Measurements from ENCODE around the gene PPARD. TPM values are rescaled to one million over a fixed set of nuclear protein-coding genes. Genes with fewer than 3 reads are reported as not detected.

The PPARD gene
- total RNA-seq, 1 experiment from 2014 or later: 2.5 TPM

GRCh38 chr6:35406711-35407485 lies 64.5 kb downstream of the PPARD start:
- H2AFZ ChIP-seq (ENCODE audit: low read length): no peak overlapping the region
- H3K4me2 ChIP-seq (ENCODE audit: low read depth, low read length, poor library complexity, severe bottlenecking): no peak overlapping the region
- H3K27ac ChIP-seq (ENCODE audit: low read length): no peak overlapping the region
- no peaks in the 10 kb centered on the region for H3K36me3 ChIP-seq (ENCODE audit: insufficient read depth, low read length)
- H4K20me1 ChIP-seq (ENCODE audit: insufficient read depth, low read depth, low read length): no peaks in the 10 kb centered on the region
- H3K4me3 ChIP-seq (ENCODE audit: low read length): no peak overlapping the region
- no peaks in the 10 kb centered on the region for H3K9me3 ChIP-seq (ENCODE audit: low read length)
- no peaks in the 10 kb centered on the region for H3K9me2 ChIP-seq (replicated peaks; ENCODE audit: insufficient read depth, low read length)
- no peak for DNase-seq
- H3K9ac ChIP-seq (ENCODE audit: low read length): no peak overlapping the region
- H3K27me3 ChIP-seq (ENCODE audit: low read length): no peaks in the 10 kb centered on the region
- peaks cover 5% of the 10 kb centered on the region; the same call in 1 of the 2 replicates for H3K4me1 ChIP-seq (ENCODE audit: low read length)
- H3K79me2 ChIP-seq (ENCODE audit: low read length): no peaks in the 10 kb centered on the region

GRCh38 chr6:35409245-35409644 lies 66.9 kb downstream of the PPARD start:
- Histone ChIP-seq H3K36me3 (ENCODE audit: insufficient read depth, low read length) (no peaks in the 10 kb centered on the region), H3K9ac (ENCODE audit: low read length) (no peak overlapping the region), H3K27ac (ENCODE audit: low read length) (no peak overlapping the region), H2AFZ (ENCODE audit: low read length) (no peak overlapping the region), H3K9me3 (ENCODE audit: low read length) (no peaks in the 10 kb centered on the region), H3K27me3 (ENCODE audit: low read length) (no peaks in the 10 kb centered on the region), H3K4me3 (ENCODE audit: low read length) (no peak overlapping the region), H3K4me2 (ENCODE audit: low read depth, low read length, poor library complexity, severe bottlenecking) (no peak overlapping the region), H3K4me1 (ENCODE audit: low read length) (peaks cover 5% of the 10 kb centered on the region; the same call in 1 of the 2 replicates), H3K79me2 (ENCODE audit: low read length) (no peaks in the 10 kb centered on the region), H3K9me2 (replicated peaks; ENCODE audit: insufficient read depth, low read length) (no peaks in the 10 kb centered on the region), H4K20me1 (ENCODE audit: insufficient read depth, low read depth, low read length) (no peaks in the 10 kb centered on the region)
- DNase-seq: no peak

GRCh38 chr6:35410131-35410530 lies 67.8 kb downstream of the PPARD start:
- Histone ChIP-seq H3K9me2 (replicated peaks; ENCODE audit: insufficient read depth, low read length) (no peaks in the 10 kb centered on the region), H2AFZ (ENCODE audit: low read length) (no peak overlapping the region), H3K27ac (ENCODE audit: low read length) (no peak overlapping the region), H3K4me2 (ENCODE audit: low read depth, low read length, poor library complexity, severe bottlenecking) (no peak overlapping the region), H3K9ac (ENCODE audit: low read length) (no peak overlapping the region), H3K4me1 (ENCODE audit: low read length) (peaks cover 7% of the 10 kb centered on the region), H3K36me3 (ENCODE audit: insufficient read depth, low read length) (no peaks in the 10 kb centered on the region), H4K20me1 (ENCODE audit: insufficient read depth, low read depth, low read length) (no peaks in the 10 kb centered on the region), H3K27me3 (ENCODE audit: low read length) (no peaks in the 10 kb centered on the region), H3K79me2 (ENCODE audit: low read length) (no peaks in the 10 kb centered on the region), H3K4me3 (ENCODE audit: low read length) (no peak overlapping the region), H3K9me3 (ENCODE audit: low read length) (no peaks in the 10 kb centered on the region)
- no peak for DNase-seq

GRCh38 chr6:35411066-35411465 lies 68.7 kb downstream of the PPARD start:
- no peak overlapping the region for H3K4me2 ChIP-seq (ENCODE audit: low read depth, low read length, poor library complexity, severe bottlenecking)
- H3K4me3 ChIP-seq (ENCODE audit: low read length): no peak overlapping the region
- no peak overlapping the region for H3K9ac ChIP-seq (ENCODE audit: low read length)
- H3K9me2 ChIP-seq (replicated peaks; ENCODE audit: insufficient read depth, low read length): no peaks in the 10 kb centered on the region
- no peak for DNase-seq
- no peak overlapping the region for H2AFZ ChIP-seq (ENCODE audit: low read length)
- no peaks in the 10 kb centered on the region for H3K27me3 ChIP-seq (ENCODE audit: low read length)
- H3K27ac ChIP-seq (ENCODE audit: low read length): no peak overlapping the region
- H3K36me3 ChIP-seq (ENCODE audit: insufficient read depth, low read length): no peaks in the 10 kb centered on the region
- H4K20me1 ChIP-seq (ENCODE audit: insufficient read depth, low read depth, low read length): no peaks in the 10 kb centered on the region
- H3K9me3 ChIP-seq (ENCODE audit: low read length): no peaks in the 10 kb centered on the region
- H3K79me2 ChIP-seq (ENCODE audit: low read length): no peaks in the 10 kb centered on the region
- H3K4me1 ChIP-seq (ENCODE audit: low read length): peaks cover 7% of the 10 kb centered on the region

- DNase-seq: no peak
- Histone ChIP-seq H2AFZ (ENCODE audit: low read length) (no peak overlapping the region), H3K4me1 (ENCODE audit: low read length) (peaks cover 7% of the 10 kb centered on the region), H3K9ac (ENCODE audit: low read length) (no peak overlapping the region), H3K27me3 (ENCODE audit: low read length) (no peaks in the 10 kb centered on the region), H3K9me3 (ENCODE audit: low read length) (no peaks in the 10 kb centered on the region), H4K20me1 (ENCODE audit: insufficient read depth, low read depth, low read length) (no peaks in the 10 kb centered on the region), H3K9me2 (replicated peaks; ENCODE audit: insufficient read depth, low read length) (no peaks in the 10 kb centered on the region), H3K36me3 (ENCODE audit: insufficient read depth, low read length) (no peaks in the 10 kb centered on the region), H3K4me2 (ENCODE audit: low read depth, low read length, poor library complexity, severe bottlenecking) (no peak overlapping the region), H3K4me3 (ENCODE audit: low read length) (no peak overlapping the region), H3K79me2 (ENCODE audit: low read length) (no peaks in the 10 kb centered on the region), H3K27ac (ENCODE audit: low read length) (no peak overlapping the region)
Observed at GRCh38 chr6:35412102-35412501, 69.7 kb downstream of the PPARD start.

- Histone ChIP-seq H3K27me3 (ENCODE audit: low read length) (no peaks in the 10 kb centered on the region), H3K4me3 (ENCODE audit: low read length) (no peak overlapping the region), H3K9me2 (replicated peaks; ENCODE audit: insufficient read depth, low read length) (no peaks in the 10 kb centered on the region), H3K79me2 (ENCODE audit: low read length) (no peaks in the 10 kb centered on the region), H3K4me2 (ENCODE audit: low read depth, low read length, poor library complexity, severe bottlenecking) (no peak overlapping the region), H3K36me3 (ENCODE audit: insufficient read depth, low read length) (no peaks in the 10 kb centered on the region), H3K4me1 (ENCODE audit: low read length) (peaks cover 7% of the 10 kb centered on the region), H3K9ac (ENCODE audit: low read length) (no peak overlapping the region), H3K27ac (ENCODE audit: low read length) (no peak overlapping the region), H4K20me1 (ENCODE audit: insufficient read depth, low read depth, low read length) (no peaks in the 10 kb centered on the region), H2AFZ (ENCODE audit: low read length) (no peak overlapping the region), H3K9me3 (ENCODE audit: low read length) (no peaks in the 10 kb centered on the region)
- DNase-seq: no peak
Observed at GRCh38 chr6:35413911-35414310, 71.6 kb downstream of the PPARD start.

GRCh38 chr6:35415065-35415891 lies 72.9 kb downstream of the PPARD start:
- no peak overlapping the region for H3K9ac ChIP-seq (ENCODE audit: low read length)
- DNase-seq: peak; percentile 63

GRCh38 chr6:35417979-35418661 lies 75.8 kb downstream of the PPARD start:
- Histone ChIP-seq H3K79me2 (ENCODE audit: low read length) (no peaks in the 10 kb centered on the region), H4K20me1 (ENCODE audit: insufficient read depth, low read depth, low read length) (no peaks in the 10 kb centered on the region), H3K36me3 (ENCODE audit: insufficient read depth, low read length) (no peaks in the 10 kb centered on the region), H3K4me1 (ENCODE audit: low read length) (peaks cover 9% of the 10 kb centered on the region), H3K9me3 (ENCODE audit: low read length) (no peaks in the 10 kb centered on the region), H3K4me2 (ENCODE audit: low read depth, low read length, poor library complexity, severe bottlenecking) (no peak overlapping the region), H3K4me3 (ENCODE audit: low read length) (no peak overlapping the region), H2AFZ (ENCODE audit: low read length) (no peak overlapping the region), H3K9ac (ENCODE audit: low read length) (no peak overlapping the region), H3K27ac (ENCODE audit: low read length) (no peak overlapping the region), H3K9me2 (replicated peaks; ENCODE audit: insufficient read depth, low read length) (no peaks in the 10 kb centered on the region), H3K27me3 (ENCODE audit: low read length) (no peaks in the 10 kb centered on the region)
- no peak for DNase-seq

More at GRCh38 chr6:35415065-35415891, 72.9 kb downstream of the PPARD start:
- H3K4me1 ChIP-seq (ENCODE audit: low read length): peaks cover 14% of the 10 kb centered on the region
- H3K9me3 ChIP-seq (ENCODE audit: low read length): no peaks in the 10 kb centered on the region
- no peaks in the 10 kb centered on the region for H3K27me3 ChIP-seq (ENCODE audit: low read length)
- no peaks in the 10 kb centered on the region for H3K79me2 ChIP-seq (ENCODE audit: low read length)
- H2AFZ ChIP-seq (ENCODE audit: low read length): no peak overlapping the region
- no peak overlapping the region for H3K4me3 ChIP-seq (ENCODE audit: low read length)
- no peaks in the 10 kb centered on the region for H3K9me2 ChIP-seq (replicated peaks; ENCODE audit: insufficient read depth, low read length)
- H4K20me1 ChIP-seq (ENCODE audit: insufficient read depth, low read depth, low read length): no peaks in the 10 kb centered on the region
- H3K27ac ChIP-seq (ENCODE audit: low read length): no peak overlapping the region
- H3K36me3 ChIP-seq (ENCODE audit: insufficient read depth, low read length): no peaks in the 10 kb centered on the region
- no peak overlapping the region for H3K4me2 ChIP-seq (ENCODE audit: low read depth, low read length, poor library complexity, severe bottlenecking)

Measured in Karpas-422 (cell line).